ENCODE results near the gene MRPL42. TPM values are rescaled to one million over a fixed set of nuclear protein-coding genes. Genes with fewer than 3 reads are reported as not detected.
"Not testable (repeated sequence)": the region's sequence is repeated elsewhere in the genome, so short reads cannot be mapped to it uniquely, and the experiment has no call there.

Gene MRPL42
- total RNA-seq, 1 experiment from 2014 or later = 117 TPM

GRCh38 chr12:93536766-93537488, 69.6 kb downstream of the MRPL42 start:
- DNase-seq = no peak

GRCh38 chr12:93537769-93538168, 70.5 kb downstream of the MRPL42 start:
- Histone ChIP-seq H3K36me3 (no peaks in the 10 kb centered on the region), H3K4me3 (no peak overlapping the region), H3K4me1 (no peaks in the 10 kb centered on the region), H3K27ac (no peak overlapping the region), H3K9me3 (replicated peaks) (no peaks in the 10 kb centered on the region), H3K27me3 (no peaks in the 10 kb centered on the region)
- no peak for DNase-seq

More at GRCh38 chr12:93536766-93537488, 69.6 kb downstream of the MRPL42 start:
- no peak overlapping the region for H3K27ac ChIP-seq
- no peaks in the 10 kb centered on the region for H3K27me3 ChIP-seq
- no peaks in the 10 kb centered on the region for H3K4me1 ChIP-seq
- no peaks in the 10 kb centered on the region for H3K36me3 ChIP-seq
- no peak overlapping the region for H3K4me3 ChIP-seq
- H3K9me3 ChIP-seq (replicated peaks) = no peaks in the 10 kb centered on the region

- H3K36me3 ChIP-seq = no peaks in the 10 kb centered on the region
- H3K4me3 ChIP-seq = no peak overlapping the region
- H3K4me1 ChIP-seq = no peaks in the 10 kb centered on the region
- no peaks in the 10 kb centered on the region for H3K9me3 ChIP-seq (replicated peaks)
- no peaks in the 10 kb centered on the region for H3K27me3 ChIP-seq
- DNase-seq = no peak
- no peak overlapping the region for H3K27ac ChIP-seq
Observed at GRCh38 chr12:93539821-93540220, 72.5 kb downstream of the MRPL42 start.

GRCh38 chr12:93540466-93540865, 73.2 kb downstream of the MRPL42 start:
- Histone ChIP-seq H3K36me3 (no peaks in the 10 kb centered on the region), H3K27ac (no peak overlapping the region), H3K9me3 (replicated peaks) (no peaks in the 10 kb centered on the region), H3K4me3 (no peak overlapping the region), H3K27me3 (no peaks in the 10 kb centered on the region), H3K4me1 (no peaks in the 10 kb centered on the region)
- no peak for DNase-seq

- H3K36me3 ChIP-seq = no peaks in the 10 kb centered on the region
- H3K27ac ChIP-seq = no peak overlapping the region
- no peaks in the 10 kb centered on the region for H3K27me3 ChIP-seq
- H3K4me3 ChIP-seq = no peak overlapping the region
- H3K9me3 ChIP-seq (replicated peaks) = no peaks in the 10 kb centered on the region
- H3K4me1 ChIP-seq = no peaks in the 10 kb centered on the region
- no peak for DNase-seq
Observed at GRCh38 chr12:93541578-93542225, 74.4 kb downstream of the MRPL42 start.

- Histone ChIP-seq H3K36me3 (no peaks in the 10 kb centered on the region), H3K9me3 (replicated peaks) (no peaks in the 10 kb centered on the region), H3K27ac (no peak overlapping the region), H3K27me3 (no peaks in the 10 kb centered on the region), H3K4me1 (no peaks in the 10 kb centered on the region), H3K4me3 (no peak overlapping the region)
- no peak for DNase-seq
Observed at GRCh38 chr12:93547778-93548177, 80.5 kb downstream of the MRPL42 start.

- H3K4me1 ChIP-seq = no peaks in the 10 kb centered on the region
- DNase-seq = no peak
- no peak overlapping the region for H3K4me3 ChIP-seq
- H3K36me3 ChIP-seq = no peaks in the 10 kb centered on the region
- no peaks in the 10 kb centered on the region for H3K9me3 ChIP-seq (replicated peaks)
- no peak overlapping the region for H3K27ac ChIP-seq
- H3K27me3 ChIP-seq = no peaks in the 10 kb centered on the region
Observed at GRCh38 chr12:93549174-93549573, 81.9 kb downstream of the MRPL42 start.

GRCh38 chr12:93550748-93551611, 83.7 kb downstream of the MRPL42 start:
- H3K36me3 ChIP-seq = no peaks in the 10 kb centered on the region
- no peak overlapping the region for H3K27ac ChIP-seq
- H3K27me3 ChIP-seq = no peaks in the 10 kb centered on the region
- H3K4me3 ChIP-seq = no peak overlapping the region
- no peak for DNase-seq
- H3K4me1 ChIP-seq = no peaks in the 10 kb centered on the region
- no peaks in the 10 kb centered on the region for H3K9me3 ChIP-seq (replicated peaks)

- Histone ChIP-seq H3K4me1 (no peaks in the 10 kb centered on the region), H3K27me3 (no peaks in the 10 kb centered on the region), H3K9me3 (replicated peaks) (no peaks in the 10 kb centered on the region), H3K4me3 (no peak overlapping the region), H3K36me3 (no peaks in the 10 kb centered on the region), H3K27ac (no peak overlapping the region)
- no peak for DNase-seq
Observed at GRCh38 chr12:93552427-93552826, 85.1 kb downstream of the MRPL42 start.

GRCh38 chr12:93557879-93558278, 90.6 kb downstream of the MRPL42 start:
- H3K27me3 ChIP-seq; H3K36me3 ChIP-seq; H3K9me3 ChIP-seq (replicated peaks); H3K4me3 ChIP-seq; H3K4me1 ChIP-seq; DNase-seq; H3K27ac ChIP-seq: not testable (repeated sequence)

- H3K9me3 ChIP-seq (replicated peaks); H3K27me3 ChIP-seq; H3K4me1 ChIP-seq; H3K27ac ChIP-seq; H3K36me3 ChIP-seq; DNase-seq; H3K4me3 ChIP-seq: not testable (repeated sequence)
Observed at GRCh38 chr12:93558685-93559084, 91.4 kb downstream of the MRPL42 start.

GRCh38 chr12:93563807-93564538, 96.7 kb downstream of the MRPL42 start:
- Histone ChIP-seq H3K4me3 (no peak overlapping the region), H3K4me1 (no peaks in the 10 kb centered on the region), H3K9me3 (replicated peaks) (no peaks in the 10 kb centered on the region), H3K36me3 (no peaks in the 10 kb centered on the region), H3K27ac (no peak overlapping the region), H3K27me3 (no peaks in the 10 kb centered on the region)
- DNase-seq = peak in 1 of 2 experiments; percentile 9

GRCh38 chr12:93565760-93566159, 98.4 kb downstream of the MRPL42 start:
- no peak overlapping the region for H3K4me3 ChIP-seq
- H3K9me3 ChIP-seq (replicated peaks) = no peaks in the 10 kb centered on the region
- no peaks in the 10 kb centered on the region for H3K27me3 ChIP-seq
- no peaks in the 10 kb centered on the region for H3K4me1 ChIP-seq
- no peaks in the 10 kb centered on the region for H3K36me3 ChIP-seq
- no peak overlapping the region for H3K27ac ChIP-seq
- DNase-seq = no peak
